Activated CD4-positive, alpha-beta T cell treated with anti-CD3 and anti-CD28 coated beads, Interleukin-2, amount 10 ng/mL, durations not matched to agents 7 days and 5 days (primary cell): ENCODE measurements around the gene PDGFRB. TPM values are rescaled to one million over a fixed set of nuclear protein-coding genes. Genes with fewer than 3 reads are reported as not detected.
A peak's percentile ranks its signal among the peaks of the same experiment; 100 is the strongest.

Experiments
- CTCF ChIA-PET: fragments of 350-600 bp; sonication (Branson Sonifier 250); formaldehyde crosslinking; loops from one replicate; lab custom pipeline; 2021; ENCODE audit warnings: antibody characterized with exemption; lab: Charles Lee
- POLR2A ChIA-PET: fragments of 350-600 bp; sonication (Branson Sonifier 250); formaldehyde crosslinking; loops from one replicate; lab custom pipeline; 2021; ENCODE audit warnings: antibody characterized with exemption; lab: Charles Lee
- DNase-seq: peaks from one replicate; pipeline ENCODE4 v3.0.0-alpha.2; 2020
- H3K27ac Mint-ChIP-seq: one replicate; pipeline ENCODE4 v1.8.0; 2021; ENCODE audit warnings: mild to moderate bottlenecking, moderate library complexity, mixed read lengths
- H3K27me3 Mint-ChIP-seq: one replicate; pipeline ENCODE4 v1.8.0; 2021; ENCODE audit warnings: mixed read lengths
- H3K36me3 Mint-ChIP-seq: one replicate; pipeline ENCODE4 v1.8.0; 2021; ENCODE audit warnings: low read depth, mixed read lengths
- H3K4me1 Mint-ChIP-seq: one replicate; pipeline ENCODE4 v1.8.0; 2021; ENCODE audit warnings: mixed read lengths
- H3K4me3 Mint-ChIP-seq: one replicate; pipeline ENCODE4 v1.8.0; 2021; ENCODE audit warnings: mild to moderate bottlenecking, moderate library complexity, mixed read lengths
- H3K9me3 Mint-ChIP-seq: one replicate; pipeline ENCODE4 v1.8.0; 2021; ENCODE audit warnings: mixed read lengths
- total RNA-seq, 2 experiments: library from RNA; stranded (reverse); gene quantifications; one replicate each; pipeline ENCODE4 v1.2.3, GENCODE V29; 2021

The PDGFRB gene
- total RNA-seq, 2 experiments from 2014 or later: 1.9 to 3.6 TPM

- Mint-ChIP-seq H3K4me3 (no peak overlapping the region), H3K9me3 (no peaks in the 10 kb centered on the region), H3K27me3 (peaks cover 49% of the 10 kb centered on the region), H3K27ac (no peak overlapping the region), H3K36me3 (no peaks in the 10 kb centered on the region), H3K4me1 (no peaks in the 10 kb centered on the region)
- POLR2A ChIA-PET: no interaction called here
- no peak for DNase-seq
- CTCF ChIA-PET: interaction anchor here (1.4 kb wide), 1 partner anchor 19 kb away, joined by 3 read pairs; no protein-coding TSS in a partner anchor
Measured at GRCh38 chr5:150167512-150167850, 11.8 kb upstream of the PDGFRB start.

DNA sequence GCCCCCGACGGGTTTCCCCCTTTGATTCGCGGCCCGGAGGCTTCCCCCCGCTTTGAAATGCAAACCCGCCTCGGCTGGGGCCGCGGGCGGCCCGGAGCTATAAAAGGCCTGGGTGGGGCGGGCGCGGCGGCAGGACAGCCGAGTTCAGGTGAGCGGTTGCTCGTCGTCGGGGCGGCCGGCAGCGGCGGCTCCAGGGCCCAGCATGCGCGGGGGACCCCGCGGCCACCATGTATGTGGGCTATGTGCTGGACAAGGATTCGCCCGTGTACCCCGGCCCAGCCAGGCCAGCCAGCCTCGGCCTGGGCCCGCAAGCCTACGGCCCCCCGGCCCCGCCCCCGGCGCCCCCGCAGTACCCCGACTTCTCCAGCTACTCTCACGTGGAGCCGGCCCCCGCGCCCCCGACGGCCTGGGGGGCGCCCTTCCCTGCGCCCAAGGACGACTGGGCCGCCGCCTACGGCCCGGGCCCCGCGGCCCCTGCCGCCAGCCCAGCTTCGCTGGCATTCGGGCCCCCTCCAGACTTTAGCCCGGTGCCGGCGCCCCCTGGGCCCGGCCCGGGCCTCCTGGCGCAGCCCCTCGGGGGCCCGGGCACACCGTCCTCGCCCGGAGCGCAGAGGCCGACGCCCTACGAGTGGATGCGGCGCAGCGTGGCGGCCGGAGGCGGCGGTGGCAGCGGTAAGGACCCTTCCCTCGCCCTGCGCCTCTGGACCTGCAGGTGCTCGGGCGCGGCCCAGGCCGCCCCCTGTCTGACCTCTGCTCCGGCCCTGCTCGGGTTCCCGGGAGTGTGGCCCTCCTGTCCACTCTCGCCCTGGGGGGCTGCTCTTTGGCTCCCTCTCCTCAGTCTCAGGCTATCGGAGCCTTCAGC is 11.2 kb upstream of the PDGFRB start, which contains the start of gene CDX1:
CDX1 (plus strand) TSS at position 129 of the 862 bp plus-strand sequence; CDS start at position 228, 99 bp downstream.
- Mint-ChIP-seq H3K4me1 (no peaks in the 10 kb centered on the region), H3K27me3 (peaks cover 44% of the 10 kb centered on the region), H3K9me3 (no peaks in the 10 kb centered on the region), H3K36me3 (no peaks in the 10 kb centered on the region), H3K27ac (no peak within 1 kb of the TSS), H3K4me3 (no peak within 1 kb of the TSS)
- DNase-seq: no peak
- POLR2A ChIA-PET: no interaction called here
- CTCF ChIA-PET: no interaction called here

DNA sequence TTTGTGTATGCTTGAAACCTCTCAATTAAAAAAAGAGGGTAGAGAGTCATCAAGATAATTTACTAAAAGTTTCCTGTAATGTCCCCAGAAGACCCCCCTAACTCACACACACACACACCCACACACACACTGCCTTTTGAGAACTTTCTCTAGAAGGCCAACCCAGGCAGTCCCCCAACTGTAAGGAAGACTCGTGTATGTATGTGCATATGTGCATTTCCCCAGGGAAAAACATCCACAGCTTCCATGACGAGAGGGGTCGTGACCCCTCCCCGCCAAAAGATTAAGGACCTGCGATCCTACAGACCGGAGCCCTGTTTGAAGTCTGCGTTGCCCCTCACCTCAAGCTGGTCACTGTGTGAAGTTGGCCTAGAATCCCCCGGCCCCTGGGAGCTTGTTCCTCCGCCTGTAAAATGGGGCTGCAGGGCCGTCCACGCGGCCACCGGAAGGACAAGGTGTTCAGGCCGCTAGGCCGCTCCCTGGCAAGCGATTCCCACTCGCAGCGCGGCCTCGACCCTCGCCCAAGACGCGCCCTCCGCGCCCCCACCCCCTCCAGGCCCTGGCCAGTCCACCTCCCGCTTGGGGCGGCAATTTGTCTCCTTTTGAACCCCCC is 10.5 kb upstream of the PDGFRB start:
- Mint-ChIP-seq H3K27me3 (peaks cover 43% of the 10 kb centered on the region), H3K27ac (no peak overlapping the region), H3K4me3 (no peak overlapping the region), H3K9me3 (no peaks in the 10 kb centered on the region), H3K4me1 (no peaks in the 10 kb centered on the region), H3K36me3 (no peaks in the 10 kb centered on the region)
- POLR2A ChIA-PET: no interaction called here
- no peak for DNase-seq
- CTCF ChIA-PET: no interaction called here

DNA sequence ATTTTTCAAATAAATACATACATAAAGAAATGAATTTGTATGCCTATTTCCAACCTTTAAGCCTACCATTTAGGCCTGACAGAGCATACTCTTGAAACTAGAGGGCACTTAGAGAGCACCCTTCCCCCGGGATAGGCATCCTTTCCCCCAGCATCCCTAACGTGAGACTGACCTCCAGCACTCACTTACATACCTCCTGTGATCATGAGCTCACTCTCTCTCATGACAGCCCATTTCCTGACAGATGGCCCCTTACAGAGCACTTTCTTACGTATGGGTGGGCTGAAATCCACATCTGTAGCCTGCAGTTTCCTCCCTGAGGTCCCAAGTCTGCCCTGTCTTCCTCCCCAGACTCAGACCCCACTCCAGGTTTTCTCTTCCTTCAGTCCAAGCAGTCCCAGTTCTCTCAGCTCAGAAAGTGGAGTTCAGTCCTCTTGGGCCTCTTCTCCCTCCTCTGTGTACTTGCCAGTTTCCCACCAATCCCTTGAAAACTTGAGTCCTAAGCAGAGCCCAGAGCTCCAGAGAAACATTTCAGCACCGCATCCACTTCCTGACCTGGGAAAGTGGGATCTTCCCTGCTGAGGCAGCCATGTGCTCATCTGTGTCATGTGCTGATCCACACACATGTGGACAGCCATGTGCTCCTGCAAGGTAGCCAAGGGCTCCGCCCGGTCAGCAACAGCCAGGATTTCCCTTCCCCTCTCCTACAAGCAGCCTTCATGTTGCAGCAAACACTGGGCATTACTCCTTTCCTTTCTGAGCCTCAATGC is 8.8 kb upstream of the PDGFRB start:
- H3K9me3 Mint-ChIP-seq: no peaks in the 10 kb centered on the region
- H3K36me3 Mint-ChIP-seq: no peaks in the 10 kb centered on the region
- no peak overlapping the region for H3K4me3 Mint-ChIP-seq
- peaks cover 38% of the 10 kb centered on the region for H3K27me3 Mint-ChIP-seq
- H3K27ac Mint-ChIP-seq: no peak overlapping the region
- CTCF ChIA-PET: interaction anchor here (0.7 to 1.4 kb wide), 2 partner anchors 38 to 187 kb away, joined by 3 read pairs; no protein-coding TSS in a partner anchor
- POLR2A ChIA-PET: interaction anchor here (0.7 kb wide), 1 partner anchor 82 kb away, joined by 3 read pairs; no protein-coding TSS in a partner anchor
- H3K4me1 Mint-ChIP-seq: peaks cover 1% of the 10 kb centered on the region
- no peak for DNase-seq

- no peak for DNase-seq
- no peaks in the 10 kb centered on the region for H3K36me3 Mint-ChIP-seq
- peaks cover 1% of the 10 kb centered on the region for H3K4me1 Mint-ChIP-seq
- POLR2A ChIA-PET: no interaction called here
- CTCF ChIA-PET: interaction anchor here (0.6 to 0.8 kb wide), 3 partner anchors 19 to 147 kb away, joined by 3 read pairs; no protein-coding TSS in a partner anchor
- peaks cover 31% of the 10 kb centered on the region for H3K27me3 Mint-ChIP-seq
- H3K9me3 Mint-ChIP-seq: no peaks in the 10 kb centered on the region
- no peak overlapping the region for H3K27ac Mint-ChIP-seq
- H3K4me3 Mint-ChIP-seq: no peak overlapping the region
Measured at GRCh38 chr5:150163547-150164059, 8.0 kb upstream of the PDGFRB start.

- Mint-ChIP-seq H3K27ac (no peak overlapping the region), H3K4me3 (no peak overlapping the region), H3K36me3 (no peaks in the 10 kb centered on the region), H3K27me3 (peaks cover 26% of the 10 kb centered on the region), H3K9me3 (no peaks in the 10 kb centered on the region), H3K4me1 (peaks cover 1% of the 10 kb centered on the region)
- POLR2A ChIA-PET: no interaction called here
- CTCF ChIA-PET: interaction anchor here (0.6 to 1.8 kb wide), 6 partner anchors 11 to 147 kb away, joined by 3 to 7 read pairs (median 3); no protein-coding TSS in a partner anchor
- DNase-seq: no peak
Measured at GRCh38 chr5:150163035-150163434, 7.4 kb upstream of the PDGFRB start.

DNA sequence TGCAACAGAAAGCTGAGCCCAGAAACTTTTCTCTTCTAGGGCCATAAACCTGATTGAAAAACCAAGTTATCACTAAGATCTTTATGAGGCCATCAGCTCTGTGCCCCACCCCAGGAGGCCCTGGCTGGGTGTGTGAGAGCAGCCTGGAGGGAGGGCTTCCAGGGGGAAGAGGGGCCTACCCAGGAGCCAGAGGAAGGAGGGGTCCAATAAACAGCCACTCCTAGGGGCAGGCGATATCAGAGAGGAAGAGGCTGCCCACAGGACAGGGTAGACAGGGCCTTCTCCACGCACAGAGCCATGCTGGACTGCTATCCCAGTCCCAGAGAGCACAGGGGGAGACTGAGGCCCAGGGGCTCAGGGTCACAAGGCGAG is 6.5 kb upstream of the PDGFRB start:
- H3K9me3 Mint-ChIP-seq: no peaks in the 10 kb centered on the region
- ChIA-PET CTCF (interaction anchor here (1.1 to 1.8 kb wide), 5 partner anchors 12 to 56 kb away, joined by 3 to 7 read pairs (median 3); no protein-coding TSS in a partner anchor), POLR2A (no interaction called here)
- H3K4me3 Mint-ChIP-seq: no peak overlapping the region
- DNase-seq: no peak
- no peaks in the 10 kb centered on the region for H3K36me3 Mint-ChIP-seq
- no peak overlapping the region for H3K27ac Mint-ChIP-seq
- H3K4me1 Mint-ChIP-seq: peaks cover 1% of the 10 kb centered on the region
- H3K27me3 Mint-ChIP-seq: peaks cover 24% of the 10 kb centered on the region

GRCh38 chr5:150161242-150162141 is 5.8 kb upstream of the PDGFRB start:
- no peak overlapping the region for H3K27ac Mint-ChIP-seq
- H3K4me3 Mint-ChIP-seq: no peak overlapping the region
- H3K9me3 Mint-ChIP-seq: no peaks in the 10 kb centered on the region
- peak; percentile 80 for DNase-seq
- H3K27me3 Mint-ChIP-seq: peaks cover 29% of the 10 kb centered on the region
- H3K36me3 Mint-ChIP-seq: no peaks in the 10 kb centered on the region
- ChIA-PET POLR2A (no interaction called here), CTCF (interaction anchor here (0.5 to 1.8 kb wide), 6 partner anchors 13 to 133 kb away, joined by 3 to 7 read pairs (median 3); no protein-coding TSS in a partner anchor)
- H3K4me1 Mint-ChIP-seq: peaks cover 1% of the 10 kb centered on the region

- ChIA-PET POLR2A (no interaction called here), CTCF (interaction anchor here (0.5 to 0.9 kb wide), 2 partner anchors 18 to 132 kb away, joined by 3 read pairs; no protein-coding TSS in a partner anchor)
- H3K27ac Mint-ChIP-seq: no peak overlapping the region
- no peak overlapping the region for H3K4me3 Mint-ChIP-seq
- H3K4me1 Mint-ChIP-seq: peaks cover 6% of the 10 kb centered on the region
- H3K36me3 Mint-ChIP-seq: no peaks in the 10 kb centered on the region
- no peak for DNase-seq
- H3K27me3 Mint-ChIP-seq: peaks cover 29% of the 10 kb centered on the region
- H3K9me3 Mint-ChIP-seq: no peaks in the 10 kb centered on the region
Measured at GRCh38 chr5:150160448-150161081, 4.9 kb upstream of the PDGFRB start.

DNA sequence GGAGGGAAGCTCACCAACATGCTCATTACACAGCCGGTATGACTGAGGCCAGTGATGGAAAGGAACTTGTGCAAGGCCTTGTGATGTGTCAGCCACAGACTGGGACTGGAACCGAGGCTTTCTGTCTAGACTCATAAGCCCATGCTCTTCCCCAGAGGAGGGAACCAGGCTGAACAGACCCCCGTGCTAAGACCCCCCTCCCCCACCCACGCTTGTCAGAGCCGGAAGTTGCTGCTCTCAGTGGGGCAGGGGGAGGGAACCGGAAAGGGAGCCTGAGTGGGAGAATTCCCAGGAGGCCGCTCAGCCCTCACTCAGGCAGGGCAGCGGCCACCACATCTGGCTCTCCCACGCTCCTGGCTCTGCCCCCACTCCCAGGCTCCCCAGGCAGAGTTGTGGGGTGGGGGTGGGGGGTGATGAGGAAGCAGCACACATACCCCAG is 4.1 kb upstream of the PDGFRB start:
- H3K4me3 Mint-ChIP-seq: no peak overlapping the region
- H3K4me1 Mint-ChIP-seq: peaks cover 7% of the 10 kb centered on the region
- no peaks in the 10 kb centered on the region for H3K36me3 Mint-ChIP-seq
- no peak overlapping the region for H3K27ac Mint-ChIP-seq
- ChIA-PET CTCF (interaction anchor here (1.3 kb wide), 1 partner anchor 50 kb away, joined by 3 read pairs; no protein-coding TSS in a partner anchor), POLR2A (no interaction called here)
- peaks cover 28% of the 10 kb centered on the region for H3K27me3 Mint-ChIP-seq
- no peaks in the 10 kb centered on the region for H3K9me3 Mint-ChIP-seq
- no peak for DNase-seq

DNA sequence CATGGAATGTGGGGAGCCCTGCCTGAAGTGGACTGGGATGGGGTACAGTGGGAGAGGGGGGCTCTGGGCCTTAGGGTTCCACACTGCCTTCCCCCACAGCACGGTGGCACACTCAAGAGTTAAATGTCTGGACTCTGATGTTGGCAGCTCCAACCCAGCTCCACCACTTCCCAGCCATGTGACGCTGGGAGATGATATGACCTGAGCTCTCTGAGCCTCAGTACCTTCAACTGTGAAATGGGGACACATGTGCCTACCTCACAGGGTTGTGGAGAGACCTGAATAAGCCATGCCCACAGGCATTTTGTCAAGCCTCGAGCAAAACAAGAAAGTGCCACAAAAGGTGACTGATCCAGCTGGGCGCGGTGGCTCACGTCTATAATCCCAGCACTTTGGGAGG is 3.4 kb upstream of the PDGFRB start:
- CTCF ChIA-PET: interaction anchor here (0.6 to 1.4 kb wide), 7 partner anchors 9 to 769 kb away, joined by 3 to 5 read pairs (median 3); no protein-coding TSS in a partner anchor

More for the DNA sequence above, 3.4 kb upstream of the PDGFRB start:
- no peaks in the 10 kb centered on the region for H3K36me3 Mint-ChIP-seq
- H3K27ac Mint-ChIP-seq: no peak overlapping the region
- no peak overlapping the region for H3K4me3 Mint-ChIP-seq
- H3K27me3 Mint-ChIP-seq: peaks cover 29% of the 10 kb centered on the region
- no peaks in the 10 kb centered on the region for H3K9me3 Mint-ChIP-seq
- peaks cover 12% of the 10 kb centered on the region for H3K4me1 Mint-ChIP-seq
- no peak for DNase-seq
- POLR2A ChIA-PET: no interaction called here
